NCI-H1105 (cell line): ENCODE measurements around the gene CHTOP.
A peak's percentile ranks its signal among the peaks of the same experiment; 100 is the strongest.

Source experiments
- DNase-seq: peaks from one replicate; lab custom pipeline; 2025; lab: John Stamatoyannopoulos, UW

CHTOP gene

DNA sequence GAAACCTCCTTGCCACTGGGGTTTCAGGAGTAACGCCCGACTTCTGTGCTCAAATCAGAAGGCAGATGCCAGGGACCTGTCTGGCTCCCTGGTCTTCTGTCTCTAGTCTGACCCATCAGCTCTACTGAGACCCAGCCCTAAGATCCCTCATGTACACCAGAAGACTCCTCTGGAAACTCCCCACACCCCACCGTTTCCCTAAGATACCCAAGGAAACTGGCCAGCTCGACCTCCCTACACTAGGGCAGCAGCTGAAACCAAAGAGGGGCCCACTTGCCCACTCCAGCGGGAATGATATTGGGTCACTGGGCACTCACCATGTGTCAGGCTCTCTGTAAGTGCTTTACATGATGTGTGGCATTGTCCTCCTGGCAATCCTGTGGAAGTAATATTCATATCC, 20.5 kb upstream of the CHTOP start:
- DNase-seq = no peak

GRCh38 chr1:153614189-153614900, 19.5 kb upstream of the CHTOP start:
- no peak for DNase-seq

DNA sequence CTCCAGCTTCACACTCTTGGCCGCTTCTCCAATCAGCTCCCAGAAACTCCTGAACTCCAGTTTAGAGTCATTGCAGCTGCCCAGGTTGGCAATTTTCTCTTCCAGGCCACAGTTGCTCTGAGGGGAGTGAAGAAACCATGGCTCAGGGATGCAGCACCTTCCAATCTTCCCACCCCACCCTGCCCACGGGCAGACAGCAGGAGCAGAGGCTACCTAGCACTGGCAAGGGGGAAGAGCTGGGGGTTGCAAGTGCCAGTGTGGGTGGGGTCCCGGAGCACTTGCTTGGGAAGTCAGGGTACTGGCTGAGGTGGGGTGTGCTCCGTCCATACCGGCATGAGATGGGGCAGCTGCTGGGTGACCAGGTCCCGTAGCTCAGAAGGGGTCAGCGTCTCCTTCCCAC, 19.0 kb upstream of the CHTOP start:
- no peak for DNase-seq

- DNase-seq = no peak
Observed at GRCh38 chr1:153615406-153615805, 18.5 kb upstream of the CHTOP start.

DNA sequence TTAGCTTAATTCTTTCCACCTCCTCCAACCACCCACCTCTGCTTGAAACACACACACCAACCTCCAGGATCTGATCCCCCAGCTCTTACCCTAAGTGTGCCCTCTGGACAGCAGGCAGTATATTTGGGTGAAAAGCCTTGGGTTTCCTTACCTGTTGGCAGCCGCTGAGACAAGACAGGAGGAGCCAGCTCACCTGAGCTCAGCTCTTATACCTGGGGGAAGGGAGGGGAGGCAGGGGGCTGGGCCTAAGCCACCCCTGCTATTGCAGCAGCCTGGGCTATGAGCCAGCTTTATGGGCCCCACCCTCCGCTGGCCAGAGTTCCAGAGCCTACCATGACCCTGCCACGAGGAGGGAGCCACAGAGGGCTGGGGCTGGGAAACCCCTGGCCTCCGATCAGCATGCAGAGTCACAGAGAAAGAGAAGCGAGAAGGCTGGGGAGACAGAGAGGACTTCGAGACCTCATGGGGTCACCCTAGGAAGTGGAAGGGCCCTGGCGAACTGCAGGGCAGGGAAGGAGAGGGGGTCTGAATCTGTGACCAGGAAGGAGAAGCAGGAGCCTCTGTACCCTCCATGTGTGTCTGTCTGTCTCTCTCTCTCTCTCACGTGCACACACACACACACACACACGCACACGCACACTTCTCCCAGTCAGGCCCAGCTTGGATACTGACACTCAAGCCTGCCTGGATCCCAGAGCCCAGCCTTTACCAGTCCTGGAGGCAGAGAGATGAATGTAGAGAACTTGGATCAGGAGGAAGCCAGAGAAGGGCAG, 17.5 kb upstream of the CHTOP start, which contains the start of gene S100A14:
S100A14 (minus strand) TSS at position 182 of the 773 bp plus-strand sequence. CDS start 467 bp downstream, outside the sequence.
- DNase-seq = no peak

DNA sequence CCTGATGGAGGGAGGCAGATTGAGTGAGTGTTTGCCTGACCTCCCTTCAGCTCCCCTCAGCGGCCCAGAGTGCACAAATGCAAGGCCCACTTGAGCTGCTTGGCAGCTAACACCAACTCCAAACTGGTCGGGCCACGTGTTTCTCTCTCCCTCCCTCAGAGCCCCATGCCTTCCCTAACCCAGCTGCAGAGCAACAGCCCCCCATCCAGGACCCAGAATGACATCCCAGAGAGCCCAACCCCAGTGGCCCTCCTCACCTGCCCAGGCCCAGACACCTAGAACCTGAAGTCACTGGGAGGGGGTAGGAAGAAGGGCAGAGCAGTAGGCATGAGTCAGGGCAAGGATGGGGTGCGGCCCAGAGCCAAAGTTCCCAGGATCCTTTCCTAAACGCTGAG, 17.0 kb upstream of the CHTOP start:
- DNase-seq = no peak

DNA sequence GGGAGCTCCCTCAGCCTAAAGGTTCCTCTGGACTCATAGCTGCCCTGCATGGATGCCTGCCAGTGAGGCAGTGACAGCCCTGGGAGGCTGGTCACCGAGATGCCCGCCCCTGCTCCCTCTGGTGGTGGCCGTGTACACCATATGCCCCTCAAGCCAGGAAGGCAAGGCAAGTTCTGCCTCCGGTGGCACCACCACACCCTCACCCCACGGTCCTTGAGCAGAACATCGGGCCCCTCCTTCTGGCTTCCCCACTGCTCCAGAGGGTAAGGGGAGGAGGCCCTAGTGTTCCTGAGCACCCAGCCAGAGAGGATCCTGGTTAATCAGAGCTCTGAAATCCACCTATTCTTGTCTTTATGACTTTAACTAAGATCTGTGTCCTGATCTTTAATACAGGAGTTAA, 16.2 kb upstream of the CHTOP start:
- peak; percentile 50 for DNase-seq

- DNase-seq = no peak
Observed at GRCh38 chr1:153619171-153619570, 14.7 kb upstream of the CHTOP start.

DNA sequence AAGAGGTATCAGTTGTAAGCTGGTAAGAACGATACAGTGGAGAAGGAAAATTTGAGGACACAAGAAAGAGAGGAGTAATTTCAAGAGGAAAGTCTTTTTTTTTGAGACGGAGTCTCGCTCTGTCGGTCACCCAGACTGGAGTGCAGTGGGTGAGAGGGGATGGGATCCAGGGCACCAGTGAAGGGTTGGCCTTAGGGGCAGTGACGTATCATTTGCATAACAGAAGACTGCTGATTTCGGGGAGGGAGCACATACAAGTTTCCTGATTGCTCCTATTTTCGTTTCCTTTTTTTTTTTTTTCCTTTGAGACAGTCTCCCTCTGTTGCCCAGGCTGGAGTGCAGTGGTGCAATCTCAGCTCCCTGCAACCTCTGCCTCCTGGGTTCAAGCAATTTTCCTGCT, 10.8 kb upstream of the CHTOP start:
- DNase-seq = no peak

DNA sequence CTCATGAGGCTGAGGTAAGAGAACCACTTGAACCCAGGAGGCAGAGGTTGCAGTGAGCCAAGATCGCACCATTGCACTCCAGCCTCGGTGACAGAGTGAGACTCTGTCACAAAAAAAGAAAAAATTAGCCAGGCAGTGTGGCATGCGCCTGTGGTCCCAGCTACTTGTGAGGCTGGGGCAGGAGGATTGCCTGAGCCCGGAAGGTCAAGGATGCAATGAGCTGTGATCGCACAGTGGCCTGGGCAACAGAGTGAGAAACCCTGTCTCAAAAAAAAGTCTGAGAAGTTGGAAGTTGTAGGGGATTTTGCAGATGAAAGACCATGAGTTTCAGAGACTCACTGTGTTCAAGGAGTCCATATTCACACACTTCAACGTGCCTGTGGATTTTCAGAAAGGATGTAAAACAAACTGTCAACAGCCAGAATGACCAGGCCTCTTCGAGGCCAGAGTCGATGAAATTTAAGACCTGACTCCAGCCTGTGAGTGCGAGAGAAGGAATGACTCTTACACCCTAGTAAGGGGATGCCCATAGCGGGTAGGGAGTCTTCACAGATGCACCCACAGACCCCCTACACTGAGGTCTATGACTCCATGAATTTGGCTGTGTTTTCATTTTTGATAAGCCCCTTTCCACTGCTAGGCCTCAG, 8.8 kb upstream of the CHTOP start:
- no peak for DNase-seq

DNA sequence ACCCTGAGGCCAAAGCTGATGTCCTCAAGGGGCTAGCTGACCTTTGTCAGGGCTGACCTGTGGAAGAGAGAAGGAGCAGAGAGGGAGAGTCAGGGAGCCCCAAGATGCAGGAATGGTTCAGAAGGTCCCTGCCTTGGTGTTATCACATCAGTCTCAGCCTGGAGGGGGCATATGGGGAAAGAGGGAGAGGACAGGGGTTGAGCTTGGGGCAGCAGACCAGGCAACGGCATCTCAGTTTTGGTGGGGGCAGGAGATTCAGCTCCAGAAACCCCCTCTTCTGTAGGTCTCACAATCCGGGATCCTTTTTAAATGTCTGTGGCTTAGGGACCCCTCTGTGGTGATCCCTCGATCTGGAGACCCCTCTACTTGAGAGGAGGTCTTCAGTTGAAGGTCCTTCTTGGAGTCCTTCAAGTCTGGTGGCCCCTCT, 7.4 kb upstream of the CHTOP start:
- DNase-seq = no peak

DNA sequence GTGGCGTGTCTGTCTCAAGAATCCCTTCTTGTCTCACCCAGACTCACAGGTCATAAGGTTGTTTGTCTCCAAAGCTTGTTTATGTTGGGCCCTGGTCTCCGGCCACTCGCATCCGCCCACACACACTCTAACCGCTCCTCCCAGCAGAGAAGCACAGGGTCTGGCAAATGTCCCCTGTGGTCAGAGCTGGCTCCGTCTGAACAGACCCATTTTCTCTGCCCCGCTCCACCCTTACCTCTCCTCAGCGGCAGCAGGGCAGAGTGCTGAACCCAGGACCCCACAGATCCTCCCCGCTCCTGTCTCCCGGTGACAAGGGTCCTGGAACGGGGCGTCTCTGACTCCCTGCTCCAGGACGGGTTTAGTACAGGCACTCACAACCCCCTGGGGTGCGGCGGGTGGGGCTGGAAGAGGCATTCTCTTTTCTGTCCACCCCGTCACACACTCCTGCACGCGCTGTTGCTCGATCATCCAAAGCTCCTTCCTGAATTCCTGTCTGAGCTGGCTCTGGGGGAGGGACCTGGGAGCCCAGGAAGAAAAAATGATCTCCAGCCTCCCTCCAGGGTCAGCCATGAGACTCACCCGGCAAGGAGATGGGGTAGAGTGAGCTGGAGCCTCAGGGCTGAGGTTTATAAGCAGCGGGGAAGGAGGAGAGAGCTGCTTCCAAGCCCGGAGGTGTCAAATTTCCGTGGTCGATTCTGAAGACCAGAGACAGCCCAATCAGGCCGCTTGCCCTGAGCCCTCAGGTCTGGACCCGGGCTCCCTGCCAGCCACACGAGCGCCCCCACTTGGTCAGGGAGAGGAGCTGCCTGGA, 6.8 kb upstream of the CHTOP start, which contains the start of gene S100A13:
S100A13 (minus strand) TSS at position 602 of the 811 bp plus-strand sequence. CDS start 1,033 bp downstream, outside the sequence.
- peak; percentile 71 for DNase-seq

DNA sequence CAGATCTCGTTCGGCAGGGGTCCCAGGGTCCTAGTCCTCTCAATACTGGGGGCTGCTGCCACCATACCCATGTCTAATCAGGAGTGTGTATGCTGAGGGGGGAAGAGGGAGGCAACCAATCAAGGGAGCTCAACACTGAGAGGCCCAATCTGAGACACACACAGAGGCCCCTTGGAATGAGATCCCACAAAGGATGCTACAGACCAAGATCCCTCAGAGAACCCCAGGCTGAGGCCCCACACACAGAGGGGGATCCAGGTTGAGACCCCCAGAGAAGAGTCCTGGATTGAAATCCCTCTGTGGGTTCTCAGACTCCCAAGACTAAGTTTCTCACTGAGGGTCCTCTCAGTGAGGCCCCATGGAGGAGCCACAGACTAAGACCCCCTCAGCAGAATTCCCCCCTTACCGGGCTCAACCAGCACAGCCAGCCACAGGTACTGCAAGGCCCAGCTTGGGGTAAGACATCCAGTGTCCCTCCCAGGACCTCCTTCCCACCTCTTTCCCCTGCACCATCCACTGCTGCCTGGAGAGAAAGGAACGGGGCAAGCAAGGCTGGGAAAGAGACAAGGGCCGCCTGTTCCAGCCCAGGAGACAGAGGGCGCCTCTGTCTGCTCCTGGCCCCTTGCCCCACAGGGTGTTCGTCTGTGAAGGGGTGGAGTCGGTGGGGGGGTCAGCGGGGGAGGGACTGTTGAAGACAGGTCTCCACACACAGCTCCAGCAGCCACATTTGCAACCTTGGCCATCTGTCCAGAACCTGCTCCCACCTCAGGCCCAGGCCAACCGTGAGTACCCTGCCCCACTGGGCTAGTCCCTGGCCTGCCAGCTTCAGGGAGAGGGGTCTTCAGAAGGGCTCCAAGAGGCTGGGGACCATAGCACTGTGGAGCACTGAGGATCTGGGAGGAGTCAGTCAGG, 5.9 kb upstream of the CHTOP start, which contains the start of gene S100A1:
S100A1 (plus strand) TSS at position 720 of the 912 bp plus-strand sequence. CDS start 2,088 bp downstream, outside the sequence.
- no peak for DNase-seq

DNA sequence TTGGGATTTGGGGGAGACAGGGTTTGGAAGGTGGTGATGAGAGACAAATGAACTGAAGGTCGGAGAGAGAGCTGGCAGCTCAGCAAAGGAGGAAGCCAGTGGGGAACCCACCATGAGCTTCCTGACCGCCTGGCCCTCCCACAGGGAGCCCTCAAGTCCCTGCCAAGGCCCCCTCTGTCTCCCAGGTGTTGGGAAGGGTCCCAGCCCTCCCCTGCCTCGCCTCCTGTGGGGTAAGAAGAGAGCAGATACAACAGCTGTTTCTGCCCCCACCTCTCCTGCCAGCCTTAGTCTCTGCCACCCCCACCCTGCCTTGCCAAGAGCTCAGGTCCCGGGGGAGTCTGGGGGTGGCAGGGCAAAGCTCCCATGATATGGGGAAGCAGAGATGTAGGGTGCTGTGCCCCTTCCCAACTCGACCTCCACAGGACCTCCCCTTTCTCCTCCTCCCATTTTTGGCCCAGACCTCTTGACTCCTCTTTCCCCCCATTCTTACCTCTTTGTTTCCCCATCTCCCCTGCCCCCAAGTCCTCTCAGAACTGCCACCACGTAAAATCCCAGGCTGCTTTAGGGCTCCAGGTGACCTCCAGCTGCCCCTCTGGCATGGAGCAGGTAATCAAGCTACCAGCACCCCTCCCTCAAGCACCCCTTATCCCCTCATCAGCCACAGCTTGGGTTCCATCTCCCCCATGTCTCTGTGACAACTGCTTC, 5.1 kb upstream of the CHTOP start:
- DNase-seq = no peak

DNA sequence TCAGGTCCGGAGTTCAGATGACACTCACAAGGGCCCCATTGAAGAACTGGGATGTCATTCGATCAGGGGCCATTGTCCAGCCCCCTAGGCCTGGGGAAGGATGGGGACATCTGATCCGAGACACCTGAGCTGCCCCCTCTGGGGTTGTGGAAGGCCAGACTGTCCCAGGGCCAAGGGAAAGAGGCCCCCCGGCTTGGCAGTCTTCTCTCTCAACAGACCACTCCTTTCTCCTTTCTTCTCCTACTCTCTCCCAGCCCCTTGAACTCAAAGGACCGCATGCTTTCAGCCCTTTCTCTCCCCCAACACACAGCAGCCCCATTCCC, 4.6 kb upstream of the CHTOP start:
- no peak for DNase-seq

GRCh38 chr1:153629971-153630370, 3.9 kb upstream of the CHTOP start:
- no peak for DNase-seq

GRCh38 chr1:153630384-153630783, 3.5 kb upstream of the CHTOP start:
- DNase-seq = no peak

DNA sequence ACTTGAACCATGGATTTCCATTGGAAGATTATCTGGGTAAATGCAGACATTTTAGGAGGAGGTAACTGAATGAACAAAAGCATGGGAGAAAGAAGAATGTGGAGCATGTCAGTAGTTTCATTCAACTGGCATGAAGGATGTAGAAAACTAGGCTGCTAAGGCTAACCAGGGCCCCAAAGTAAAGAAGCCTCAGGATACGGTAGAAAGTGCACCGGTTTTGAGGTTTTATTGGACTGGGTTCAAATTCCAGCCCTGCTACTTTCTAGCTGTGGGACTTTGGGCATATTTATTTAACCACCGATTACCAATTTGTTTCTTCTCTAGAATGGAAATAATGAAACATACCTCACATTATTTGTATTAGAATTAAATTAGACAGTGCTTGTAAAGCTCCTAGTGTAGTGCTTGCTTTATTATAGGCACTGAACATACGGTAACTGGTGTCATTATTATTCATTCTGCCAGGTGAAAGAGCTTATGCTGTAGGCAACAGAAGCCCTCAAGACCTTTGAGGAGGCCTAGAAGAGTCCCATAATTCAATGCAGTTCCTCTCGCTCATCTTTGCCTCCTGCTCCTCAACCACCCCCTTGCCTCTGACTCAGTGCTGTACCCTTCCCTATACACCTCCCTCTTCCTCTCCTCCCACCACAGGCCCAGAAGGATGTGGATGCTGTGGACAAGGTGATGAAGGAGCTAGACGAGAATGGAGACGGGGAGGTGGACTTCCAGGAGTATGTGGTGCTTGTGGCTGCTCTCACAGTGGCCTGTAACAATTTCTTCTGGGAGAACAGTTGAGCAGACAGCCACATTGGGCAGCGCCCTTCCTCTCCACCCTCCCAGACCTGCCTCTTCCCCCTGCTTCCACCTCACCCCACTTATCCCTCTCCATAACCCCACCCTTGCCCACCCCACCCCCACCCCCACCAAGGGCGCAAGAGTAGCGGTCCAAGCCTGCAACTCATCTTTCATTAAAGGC, 2.5 kb upstream of the CHTOP start:
- DNase-seq = no peak

- DNase-seq = no peak
Observed at GRCh38 chr1:153633161-153633753, 609 bp upstream of the CHTOP start.
